GM19455 (cell line): ENCODE data around the gene SRSF2.
"Not testable (repeated sequence)": the region's sequence is repeated elsewhere in the genome, so short reads cannot be mapped to it uniquely, and the experiment has no call there.

ENCODE experiments used
- ATAC-seq: cut with Tn5 transposase; IDR thresholded peaks from one replicate; pipeline ENCODE4 v1.9.1; 2021; ENCODE audit not compliant: unreplicated experiment

SRSF2 gene

GRCh38 chr17:76722279-76722678, 14.9 kb downstream of the SRSF2 start:
- ATAC-seq: no peak

DNA sequence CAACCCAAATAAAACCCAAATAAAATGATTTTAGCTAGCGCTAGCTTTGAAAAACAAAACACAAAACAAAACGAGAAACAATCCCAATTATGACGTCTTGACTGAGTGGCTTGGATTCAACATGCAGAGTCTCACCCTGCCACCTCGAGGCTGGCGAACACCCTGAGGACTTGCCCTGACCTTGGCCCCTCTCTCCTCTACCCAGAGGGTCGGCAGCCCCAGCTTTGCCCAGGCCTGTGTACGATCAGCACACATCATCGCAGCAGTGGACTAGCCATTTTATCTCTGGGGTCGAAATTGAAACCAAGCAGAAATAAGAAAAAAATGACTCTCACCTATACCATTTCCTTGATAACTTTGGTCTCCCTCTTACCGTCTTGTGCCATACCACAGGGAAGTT, 15.7 kb downstream of the SRSF2 start:
- ATAC-seq: no peak

- no peak for ATAC-seq
These were observed 16.2 kb downstream of the SRSF2 start for GRCh38 chr17:76720941-76721340.

DNA sequence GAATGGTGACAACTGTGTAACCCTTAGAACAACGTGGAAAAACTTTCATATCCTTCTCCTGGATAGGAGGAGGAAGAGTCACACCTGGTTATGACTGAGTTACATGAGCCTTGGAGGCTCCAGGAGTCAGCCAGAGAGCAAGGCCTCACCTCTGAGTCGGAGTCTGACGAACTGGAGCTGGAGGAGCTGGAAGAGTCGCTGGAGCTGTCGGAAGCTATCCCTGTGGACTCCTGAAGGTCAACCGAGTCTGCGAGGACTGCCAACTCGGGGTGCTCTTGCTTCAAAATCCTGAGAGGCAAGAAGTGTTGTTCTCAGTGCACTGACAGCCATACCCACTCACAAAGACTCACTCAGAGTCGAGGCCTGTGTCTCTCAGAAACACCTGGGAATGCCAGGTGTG, 16.9 kb downstream of the SRSF2 start:
- no peak for ATAC-seq

GRCh38 chr17:76718516-76718915, 18.6 kb downstream of the SRSF2 start:
- no peak for ATAC-seq

DNA sequence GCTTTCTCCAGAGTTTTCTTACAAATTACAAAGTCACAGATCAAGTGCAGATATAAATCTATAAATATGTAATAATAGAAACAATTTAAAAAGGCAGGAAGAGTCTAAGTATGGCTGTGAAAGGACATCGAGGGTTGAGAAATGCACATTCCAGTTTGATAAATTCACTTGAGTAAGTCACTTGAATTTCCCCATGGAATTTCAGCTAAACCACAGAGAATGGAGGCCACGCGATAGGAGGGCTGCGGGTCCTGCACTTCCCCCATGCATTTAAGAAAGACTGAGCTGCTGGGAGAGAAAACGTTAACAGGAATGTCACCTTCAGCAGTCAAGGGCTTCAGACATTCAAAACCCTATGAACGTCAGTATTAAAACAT, 20.3 kb downstream of the SRSF2 start:
- ATAC-seq: no peak

- ATAC-seq: no peak
These were observed 20.8 kb downstream of the SRSF2 start for GRCh38 chr17:76716146-76716838.

GRCh38 chr17:76715496-76715830, 21.7 kb downstream of the SRSF2 start:
- no peak for ATAC-seq

GRCh38 chr17:76714822-76715495, 22.2 kb downstream of the SRSF2 start:
- ATAC-seq: no peak

DNA sequence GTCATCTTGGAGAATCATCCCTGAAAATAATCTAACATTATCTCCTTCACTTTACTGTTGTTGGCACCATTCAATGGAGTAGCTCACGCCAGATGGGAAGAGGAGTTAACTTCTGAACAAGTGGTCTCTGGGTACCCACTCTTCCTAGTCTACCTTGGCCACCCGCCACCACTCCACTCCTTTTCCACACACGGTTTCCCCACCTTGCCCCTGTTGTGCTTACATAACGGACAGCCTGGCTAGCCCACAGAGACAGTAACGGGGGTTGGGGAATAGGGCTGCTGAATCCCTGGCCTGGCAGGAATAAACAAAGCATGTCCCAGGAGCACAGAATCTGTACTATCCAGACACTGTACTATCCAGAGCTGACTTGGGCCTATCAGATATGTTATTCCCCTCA, 22.8 kb downstream of the SRSF2 start:
- no peak for ATAC-seq

GRCh38 chr17:76713765-76714164, 23.4 kb downstream of the SRSF2 start:
- no peak for ATAC-seq

- ATAC-seq: not testable (repeated sequence)
These were observed 24.8 kb downstream of the SRSF2 start for GRCh38 chr17:76712321-76712720.

DNA sequence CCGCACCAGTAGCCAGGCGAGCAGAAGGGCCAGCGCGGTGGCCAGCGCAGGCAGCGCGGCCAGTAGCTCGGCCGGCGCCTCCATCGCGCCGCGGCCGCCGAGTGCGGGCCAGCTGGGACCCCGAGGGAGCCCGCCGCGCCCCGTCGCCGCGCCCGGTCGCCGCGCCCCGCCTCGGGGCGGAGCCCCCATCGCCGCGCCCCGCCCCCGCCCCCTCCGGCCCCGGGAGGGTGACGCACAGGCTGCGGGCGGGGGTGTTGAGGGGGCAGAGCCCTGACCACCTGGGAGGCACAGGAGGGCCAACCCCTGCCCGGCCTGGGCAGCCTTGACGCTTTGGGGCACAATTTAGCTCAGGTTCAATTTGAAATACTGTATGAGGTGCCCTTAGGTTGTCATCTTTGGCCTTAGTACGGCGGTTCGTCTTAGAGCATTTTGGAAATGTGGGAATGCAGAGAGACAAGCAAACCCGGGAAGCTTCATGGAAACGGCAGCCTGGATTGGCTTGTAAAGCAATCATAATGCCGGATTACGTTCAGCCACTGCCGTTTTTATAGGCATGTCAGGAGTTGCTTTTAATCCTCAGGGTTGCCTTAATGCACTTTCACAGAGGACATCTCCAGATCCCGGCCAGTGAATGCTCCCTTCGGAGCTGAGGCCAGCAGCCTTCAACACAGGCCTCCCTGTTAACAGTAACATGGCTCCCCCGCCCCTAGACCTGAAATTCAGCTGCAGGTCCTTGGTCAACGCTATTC, 26.1 kb downstream of the SRSF2 start, which contains the start of gene MXRA7:
Gene MXRA7, minus strand, starts transcription at position 103 of the 749 bp plus-strand sequence. Its CDS starts 19 bp downstream, at position 84.
- ATAC-seq: no peak

- not testable (repeated sequence) for ATAC-seq
These were observed 26.9 kb downstream of the SRSF2 start for GRCh38 chr17:76709951-76710862.

- no peak for ATAC-seq
These were observed 27.8 kb downstream of the SRSF2 start for GRCh38 chr17:76709077-76709950.

GRCh38 chr17:76707985-76708807, 28.9 kb downstream of the SRSF2 start:
- ATAC-seq: no peak

DNA sequence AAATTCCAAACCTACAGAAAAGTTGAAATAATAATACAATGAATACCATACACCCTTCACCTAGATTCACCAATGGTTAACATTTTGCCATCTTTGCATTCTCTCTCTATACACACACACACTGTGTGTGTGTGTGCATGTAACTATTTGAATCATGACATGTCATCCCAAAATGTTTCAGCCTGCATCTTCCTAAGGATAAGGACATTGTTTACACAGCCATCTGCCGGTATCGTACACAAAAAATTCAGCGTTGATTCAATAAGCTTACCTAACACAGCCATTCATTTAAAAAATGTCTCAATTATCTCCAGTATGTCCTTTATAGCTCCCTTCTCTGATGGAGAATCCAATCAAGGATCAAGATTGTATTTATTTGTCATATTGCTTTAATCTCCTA, 30.3 kb downstream of the SRSF2 start:
- ATAC-seq: no peak

DNA sequence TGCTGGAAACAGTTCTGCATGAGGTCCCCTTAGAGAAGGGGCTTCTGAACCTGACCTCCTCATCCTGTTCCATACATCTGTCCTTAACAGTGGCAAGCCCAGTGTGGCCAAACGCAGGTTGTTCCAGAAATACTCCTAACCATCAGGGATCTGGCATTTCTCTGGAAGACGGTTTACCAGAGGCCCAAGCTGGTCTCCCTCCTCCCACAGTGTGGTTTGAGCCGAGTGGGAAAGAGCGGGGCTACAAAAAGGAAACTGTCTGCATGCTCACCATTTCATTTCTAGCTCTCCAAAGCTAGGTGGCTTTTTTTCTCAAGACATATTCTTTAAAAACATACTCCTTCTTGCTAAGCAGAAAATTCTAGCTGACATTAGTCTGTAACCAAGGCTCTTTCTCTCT, 32.3 kb downstream of the SRSF2 start:
- no peak for ATAC-seq

GRCh38 chr17:76702941-76703637, 34.0 kb downstream of the SRSF2 start:
- ATAC-seq: no peak
